ENCODE results near the gene SOAT2. TPM values are rescaled to one million over a fixed set of nuclear protein-coding genes. Genes with fewer than 3 reads are reported as not detected.

The SOAT2 gene
- not detected in 2 replicates for total RNA-seq (2014; rRNA removed)
- polyA plus RNA-seq (2012), result not detected

DNA sequence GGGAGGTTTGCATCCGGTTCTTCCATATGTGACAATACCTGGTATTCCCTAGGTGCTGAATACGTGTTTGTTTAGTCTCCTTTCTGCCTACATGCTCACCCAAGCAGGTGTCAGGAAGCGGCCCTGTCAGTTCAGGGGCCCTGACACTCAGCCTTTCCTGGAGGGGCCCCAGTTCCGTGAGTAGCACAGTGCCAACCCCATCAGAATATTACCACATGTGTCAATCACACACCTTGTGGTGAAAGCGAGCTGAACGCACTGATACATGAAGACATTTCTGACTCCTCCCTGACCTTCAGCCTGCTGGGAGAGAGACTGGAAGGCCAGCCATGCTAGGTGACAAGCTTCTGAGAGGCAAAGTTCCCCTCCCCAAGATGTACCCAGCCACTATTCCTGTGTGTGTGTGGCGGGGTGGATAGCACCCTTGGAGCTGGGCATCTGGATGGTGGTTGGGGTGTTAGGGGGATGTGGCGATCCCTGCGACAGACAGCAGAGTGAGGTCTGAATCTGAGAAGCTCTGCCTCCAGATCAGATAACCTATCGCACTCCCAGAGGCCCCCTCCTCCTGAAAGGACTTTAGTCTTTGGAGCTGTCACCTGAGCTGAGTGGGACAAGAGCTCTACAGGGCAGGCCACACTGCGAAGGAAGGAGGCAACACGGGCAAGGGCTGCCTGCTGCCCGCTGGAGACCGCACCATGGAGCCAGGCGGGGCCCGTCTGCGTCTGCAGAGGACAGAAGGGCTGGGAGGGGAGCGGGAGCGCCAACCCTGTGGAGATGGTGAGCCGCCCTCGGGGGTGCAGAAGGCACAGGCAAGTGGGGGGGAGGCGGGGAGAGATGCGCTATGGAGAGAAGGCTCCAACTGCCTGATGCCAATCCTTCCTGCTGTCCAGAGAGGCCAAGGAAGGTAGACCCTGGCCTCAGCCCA lies at the start of gene SOAT2:
TSS of gene SOAT2 (plus strand) at position 604 of the 925 bp plus-strand sequence. CDS start at position 696, 92 bp downstream.
- no peak for DNase-seq (ENCODE audit: low read depth)

- DNase-seq (ENCODE audit: low read depth), result no peak
These were observed 49.0 kb upstream of the SOAT2 start for GRCh38 chr12:53054112-53054878.

DNA sequence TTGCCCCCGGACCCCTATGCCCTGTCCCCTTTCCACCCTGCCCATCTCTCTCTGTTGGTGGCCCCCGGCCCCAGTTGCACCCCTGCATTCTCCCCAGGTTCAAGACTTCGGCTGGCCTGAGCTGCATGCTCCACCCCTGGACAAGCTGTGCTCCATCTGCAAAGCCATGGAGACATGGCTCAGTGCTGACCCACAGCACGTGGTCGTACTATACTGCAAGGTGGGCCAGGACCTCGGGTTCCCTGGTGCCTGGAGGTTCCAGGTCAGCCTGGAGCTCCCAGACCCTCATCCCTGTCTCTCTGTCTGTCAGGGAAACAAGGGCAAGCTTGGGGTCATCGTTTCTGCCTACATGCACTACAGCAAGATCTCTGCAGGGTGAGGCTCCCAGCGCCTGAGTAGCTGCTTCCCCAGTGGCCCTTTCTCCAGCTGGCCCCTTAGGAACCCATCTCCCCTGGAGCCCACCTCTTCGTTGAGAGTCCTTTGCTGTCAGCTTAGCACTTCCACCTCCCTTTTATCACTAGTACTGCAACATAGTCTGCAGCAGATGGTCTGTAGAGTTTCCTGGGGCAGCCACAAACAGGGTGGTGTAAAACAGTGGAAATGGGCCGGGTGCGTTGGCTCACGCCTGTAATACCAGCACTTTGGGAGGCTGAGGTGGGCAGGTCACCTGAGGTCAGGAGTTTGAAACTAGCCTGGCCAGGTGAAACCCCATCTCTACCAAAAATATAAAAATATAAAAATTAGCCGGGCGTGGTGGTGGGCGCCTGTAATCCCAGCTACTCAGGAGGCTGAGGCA lies 47.6 kb upstream of the SOAT2 start:
- no peak for DNase-seq (ENCODE audit: low read depth)

GRCh38 chr12:53056296-53056695 lies 47.0 kb upstream of the SOAT2 start:
- DNase-seq (ENCODE audit: low read depth), result no peak

- no peak for DNase-seq (ENCODE audit: low read depth)
These were observed 46.4 kb upstream of the SOAT2 start for GRCh38 chr12:53056901-53057300.

DNA sequence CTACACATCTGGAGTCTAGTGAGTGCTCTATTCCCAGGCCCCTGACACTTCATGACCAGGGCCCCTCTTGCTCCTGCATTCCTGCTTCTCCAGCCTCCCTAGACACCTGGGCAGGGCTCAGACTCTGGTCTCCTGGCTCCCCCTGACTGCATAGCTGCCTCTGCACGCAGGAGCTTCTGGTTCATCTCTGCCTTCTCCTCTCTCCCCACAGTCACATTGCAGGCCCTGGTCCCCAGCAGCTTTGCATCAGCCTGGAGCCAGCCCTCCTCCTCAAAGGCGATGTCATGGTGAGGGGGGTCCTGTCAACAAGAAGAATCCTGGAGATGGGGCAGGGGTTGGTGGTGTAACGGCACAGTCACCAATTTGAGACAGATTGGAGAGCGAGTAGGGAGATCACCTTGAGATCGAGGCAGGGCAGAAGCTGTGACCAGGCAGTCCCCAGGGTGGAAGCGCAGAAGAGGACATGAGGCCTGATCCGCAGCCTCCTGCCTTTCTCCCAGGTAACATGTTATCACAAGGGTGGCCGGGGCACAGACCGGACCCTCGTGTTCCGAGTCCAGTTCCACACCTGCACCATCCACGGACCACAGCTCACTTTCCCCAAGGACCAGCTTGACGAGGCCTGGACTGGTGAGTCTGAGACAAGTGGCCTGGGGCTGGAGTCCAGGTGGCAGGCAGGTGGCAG lies 45.3 kb upstream of the SOAT2 start:
- no peak for DNase-seq (ENCODE audit: low read depth)

GRCh38 chr12:53058674-53059433 lies 44.4 kb upstream of the SOAT2 start:
- no peak for DNase-seq (ENCODE audit: low read depth)

GRCh38 chr12:53059434-53060063 lies 43.7 kb upstream of the SOAT2 start:
- DNase-seq (ENCODE audit: low read depth), result no peak

- DNase-seq (ENCODE audit: low read depth), result no peak
These were observed 43.1 kb upstream of the SOAT2 start for GRCh38 chr12:53060064-53060720.

DNA sequence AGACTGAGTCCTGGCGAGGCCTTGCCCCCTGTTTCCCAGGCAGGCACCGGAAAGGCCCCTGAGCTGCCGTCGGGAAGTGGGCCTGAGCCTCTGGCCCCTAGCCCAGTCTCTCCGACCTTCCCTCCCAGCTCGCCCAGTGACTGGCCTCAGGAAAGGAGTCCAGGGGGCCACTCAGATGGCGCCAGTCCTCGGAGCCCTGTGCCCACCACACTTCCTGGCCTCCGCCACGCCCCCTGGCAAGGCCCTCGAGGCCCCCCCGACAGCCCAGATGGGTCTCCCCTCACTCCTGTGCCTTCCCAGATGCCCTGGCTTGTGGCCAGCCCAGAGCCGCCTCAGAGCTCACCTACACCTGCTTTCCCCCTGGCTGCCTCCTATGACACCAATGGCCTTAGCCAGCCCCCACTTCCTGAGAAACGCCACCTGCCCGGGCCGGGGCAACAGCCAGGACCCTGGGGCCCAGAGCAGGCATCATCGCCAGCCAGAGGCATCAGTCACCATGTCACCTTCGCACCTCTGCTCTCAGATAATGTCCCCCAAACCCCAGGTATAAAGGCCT lies 42.5 kb upstream of the SOAT2 start:
- DNase-seq (ENCODE audit: low read depth), result no peak

- peak; percentile 50 for DNase-seq (ENCODE audit: low read depth)
These were observed 41.8 kb upstream of the SOAT2 start for GRCh38 chr12:53061404-53062010.

DNA sequence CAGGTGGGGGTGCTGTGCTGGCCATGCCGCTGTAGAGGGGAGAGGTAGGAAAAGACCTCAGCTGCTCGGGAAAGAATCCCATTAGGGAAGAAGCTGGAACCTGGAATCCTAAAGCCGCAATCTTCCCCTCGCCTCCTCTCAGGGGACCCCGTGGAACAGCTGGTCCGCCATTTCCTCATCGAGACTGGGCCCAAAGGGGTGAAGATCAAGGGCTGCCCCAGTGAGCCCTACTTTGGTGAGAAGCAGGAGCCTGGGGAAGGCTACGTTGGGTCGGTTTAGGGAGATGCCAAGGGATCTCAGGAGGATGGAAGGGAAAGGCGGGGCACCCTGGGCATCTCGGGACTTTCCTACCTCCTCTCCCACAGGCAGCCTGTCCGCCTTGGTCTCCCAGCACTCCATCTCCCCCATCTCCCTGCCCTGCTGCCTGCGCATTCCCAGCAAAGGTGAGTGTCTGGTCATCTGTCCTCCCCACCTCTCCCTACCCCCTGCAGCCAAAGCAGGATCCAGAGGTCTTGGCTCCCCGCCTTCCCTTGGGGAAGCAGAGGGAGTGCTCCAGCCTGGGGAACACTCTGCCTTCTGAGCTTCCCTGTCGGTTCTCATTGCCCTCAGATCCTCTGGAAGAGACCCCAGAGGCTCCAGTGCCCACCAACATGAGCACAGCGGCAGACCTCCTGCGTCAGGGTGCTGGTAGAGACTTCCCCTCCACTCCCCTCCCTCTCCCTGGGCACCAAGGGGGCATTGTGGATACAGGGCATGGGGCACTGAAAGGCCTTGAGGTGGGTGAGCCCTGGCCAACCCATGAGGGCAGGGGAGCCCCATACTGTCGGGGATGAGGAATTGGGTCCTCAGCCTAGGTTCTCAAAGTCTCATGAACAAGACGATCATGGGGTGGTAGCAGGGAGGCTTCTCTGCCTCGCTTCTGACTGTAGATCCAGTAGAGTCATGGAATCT lies 41.0 kb upstream of the SOAT2 start:
- no peak for DNase-seq (ENCODE audit: low read depth)

- peak; percentile 46 for DNase-seq (ENCODE audit: low read depth)
These were observed 40.1 kb upstream of the SOAT2 start for GRCh38 chr12:53062977-53063707.

DNA sequence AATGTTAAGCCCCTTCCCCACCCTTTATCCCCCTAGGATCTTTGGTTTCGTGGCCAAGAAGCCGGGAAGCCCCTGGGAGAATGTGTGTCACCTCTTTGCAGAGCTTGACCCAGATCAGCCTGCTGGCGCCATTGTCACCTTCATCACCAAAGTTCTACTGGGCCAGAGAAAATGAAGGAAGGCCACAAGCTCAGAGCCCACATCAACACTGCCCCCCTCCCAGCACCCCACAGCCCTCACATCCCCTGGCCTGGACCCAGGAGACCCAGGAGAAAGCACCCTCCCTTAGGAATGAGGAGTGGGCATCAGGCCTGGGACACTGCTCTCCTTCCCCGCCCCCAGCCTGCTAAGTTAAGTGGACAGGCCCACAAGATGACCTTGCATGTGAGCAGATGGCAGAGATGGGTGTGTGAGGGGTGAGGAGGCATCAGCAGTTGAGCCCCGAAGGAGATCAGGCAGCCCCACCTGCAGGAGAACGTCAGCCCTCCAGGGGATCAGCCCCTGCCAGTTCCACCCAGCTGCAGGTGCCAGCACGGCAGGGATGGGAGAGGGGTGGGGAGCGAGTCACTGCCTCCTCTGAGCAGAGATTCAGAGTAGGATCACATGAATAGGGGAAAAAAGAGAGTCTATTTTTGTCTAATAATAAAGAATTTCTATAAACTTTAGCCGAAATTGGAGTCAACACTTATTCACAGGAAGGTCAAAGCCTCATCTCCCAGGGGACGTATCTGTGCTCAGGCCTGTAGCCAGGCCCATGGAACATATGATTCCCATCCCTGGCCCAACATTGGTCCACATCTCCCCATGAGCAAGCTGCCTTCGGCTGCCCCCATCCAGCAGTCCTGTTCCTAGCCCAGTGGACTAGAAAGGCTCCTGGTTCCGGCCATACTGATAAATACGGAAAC lies 39.3 kb upstream of the SOAT2 start:
- peak; percentile 92 for DNase-seq (ENCODE audit: low read depth)

- no peak for DNase-seq (ENCODE audit: low read depth)
These were observed 38.5 kb upstream of the SOAT2 start for GRCh38 chr12:53064613-53065436.
